IMR-90 (cell line): Measurements from ENCODE around the gene VPS37C.

Source experiments
- MXI1 ChIP-seq: IDR thresholded peaks from 2 replicates; pipeline ENCODE4 v1.6.1; 2012; ENCODE audit warnings: low read depth, mild to moderate bottlenecking, low read length, moderate library complexity, borderline replicate concordance
- POLR2A ChIP-seq: IDR thresholded peaks from 2 replicates; pipeline ENCODE4 v1.6.1; 2012; ENCODE audit warnings: mild to moderate bottlenecking, low read depth, low read length
- TF ChIP-seq, protein P1 (sequence below): conservative IDR thresholded peaks from 2 replicates; pipeline ENCODE4 v1.5.1; 2012; ENCODE audit warnings: mild to moderate bottlenecking, low read depth, low read length, improper control_type of control experiment

DNA sequence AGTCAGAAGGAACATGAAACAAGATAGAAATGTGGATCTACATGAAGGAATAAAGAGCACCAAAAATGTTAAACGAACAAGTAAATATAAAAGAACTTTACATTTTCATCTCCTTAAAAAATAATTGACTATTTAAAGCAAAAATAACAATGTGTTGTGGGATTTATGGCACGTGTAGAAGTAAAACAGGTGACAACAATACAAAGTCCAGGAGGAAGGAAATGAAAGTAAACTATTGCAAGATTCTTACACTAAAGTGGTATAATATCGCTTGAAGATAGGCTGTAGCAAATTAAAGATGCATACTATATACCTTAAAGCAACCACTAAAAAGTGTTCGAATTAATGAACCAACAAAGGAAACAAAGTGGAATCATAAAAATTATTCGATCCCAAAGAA is 5.5 kb downstream of the VPS37C start:
- TF ChIP-seq, protein P1, sequence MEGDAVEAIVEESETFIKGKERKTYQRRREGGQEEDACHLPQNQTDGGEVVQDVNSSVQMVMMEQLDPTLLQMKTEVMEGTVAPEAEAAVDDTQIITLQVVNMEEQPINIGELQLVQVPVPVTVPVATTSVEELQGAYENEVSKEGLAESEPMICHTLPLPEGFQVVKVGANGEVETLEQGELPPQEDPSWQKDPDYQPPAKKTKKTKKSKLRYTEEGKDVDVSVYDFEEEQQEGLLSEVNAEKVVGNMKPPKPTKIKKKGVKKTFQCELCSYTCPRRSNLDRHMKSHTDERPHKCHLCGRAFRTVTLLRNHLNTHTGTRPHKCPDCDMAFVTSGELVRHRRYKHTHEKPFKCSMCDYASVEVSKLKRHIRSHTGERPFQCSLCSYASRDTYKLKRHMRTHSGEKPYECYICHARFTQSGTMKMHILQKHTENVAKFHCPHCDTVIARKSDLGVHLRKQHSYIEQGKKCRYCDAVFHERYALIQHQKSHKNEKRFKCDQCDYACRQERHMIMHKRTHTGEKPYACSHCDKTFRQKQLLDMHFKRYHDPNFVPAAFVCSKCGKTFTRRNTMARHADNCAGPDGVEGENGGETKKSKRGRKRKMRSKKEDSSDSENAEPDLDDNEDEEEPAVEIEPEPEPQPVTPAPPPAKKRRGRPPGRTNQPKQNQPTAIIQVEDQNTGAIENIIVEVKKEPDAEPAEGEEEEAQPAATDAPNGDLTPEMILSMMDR: no peak
- TF ChIP-seq POLR2A (no peak), MXI1 (no peak)
